NCI-H146 treated with DMSO at 0.1 percent for 48 hours (cell line): ENCODE results near the gene ADO.
A peak's percentile ranks its signal among the peaks of the same experiment; 100 is the strongest.

Experiments
- DNase-seq: peaks from one replicate; lab custom pipeline; 2025; ENCODE audit not compliant: unreplicated experiment; lab: John Stamatoyannopoulos, UW

Gene ADO

GRCh38 chr10:62792261-62792660 is 12.3 kb upstream of the ADO start:
- DNase-seq: no peak

DNA sequence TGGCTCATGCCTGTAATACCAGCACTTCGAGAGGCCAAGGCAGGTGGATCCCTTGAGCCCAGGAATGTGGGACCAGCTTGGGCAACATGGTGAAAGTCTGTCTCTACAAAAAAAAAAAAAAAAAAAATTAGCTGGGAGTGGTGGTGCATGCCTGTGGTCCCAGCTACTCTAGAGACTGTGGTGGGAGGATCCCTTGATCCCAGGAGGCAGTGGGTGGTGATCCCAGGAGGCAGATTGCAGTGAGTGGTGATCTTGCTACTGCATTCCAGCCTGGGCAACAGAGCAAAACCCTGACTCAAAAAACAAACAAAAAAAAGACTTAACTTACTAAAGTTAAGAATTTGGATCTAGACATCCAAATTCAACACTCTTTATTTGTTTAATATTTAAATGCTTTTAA is 10.2 kb upstream of the ADO start:
- no peak for DNase-seq

DNA sequence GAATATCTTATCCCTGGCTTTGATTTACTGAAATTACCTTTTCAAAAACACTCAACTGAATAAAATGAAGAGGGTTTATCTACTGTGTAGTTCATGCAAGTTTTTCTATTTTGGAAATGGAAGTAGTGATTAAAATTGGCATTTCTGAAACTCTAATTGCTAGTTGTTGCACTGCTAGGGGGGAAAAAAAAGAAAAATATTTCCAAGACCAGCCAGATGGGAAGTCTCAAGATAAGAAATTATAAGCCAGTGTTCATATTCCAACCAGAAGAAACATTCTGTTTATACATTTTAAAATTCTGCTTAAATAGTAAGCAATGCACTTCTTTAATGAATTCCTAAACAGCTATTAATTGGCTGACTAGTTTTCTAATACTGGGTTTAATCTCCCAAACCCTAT is 9.4 kb upstream of the ADO start:
- no peak for DNase-seq

- no peak for DNase-seq
These were observed 8.8 kb upstream of the ADO start for GRCh38 chr10:62795762-62796161.

GRCh38 chr10:62796896-62797295 is 7.6 kb upstream of the ADO start:
- DNase-seq: no peak

GRCh38 chr10:62801871-62802270 is 2.6 kb upstream of the ADO start:
- DNase-seq: no peak

- DNase-seq: no peak
These were observed 680 bp upstream of the ADO start for GRCh38 chr10:62803724-62804355.

DNA sequence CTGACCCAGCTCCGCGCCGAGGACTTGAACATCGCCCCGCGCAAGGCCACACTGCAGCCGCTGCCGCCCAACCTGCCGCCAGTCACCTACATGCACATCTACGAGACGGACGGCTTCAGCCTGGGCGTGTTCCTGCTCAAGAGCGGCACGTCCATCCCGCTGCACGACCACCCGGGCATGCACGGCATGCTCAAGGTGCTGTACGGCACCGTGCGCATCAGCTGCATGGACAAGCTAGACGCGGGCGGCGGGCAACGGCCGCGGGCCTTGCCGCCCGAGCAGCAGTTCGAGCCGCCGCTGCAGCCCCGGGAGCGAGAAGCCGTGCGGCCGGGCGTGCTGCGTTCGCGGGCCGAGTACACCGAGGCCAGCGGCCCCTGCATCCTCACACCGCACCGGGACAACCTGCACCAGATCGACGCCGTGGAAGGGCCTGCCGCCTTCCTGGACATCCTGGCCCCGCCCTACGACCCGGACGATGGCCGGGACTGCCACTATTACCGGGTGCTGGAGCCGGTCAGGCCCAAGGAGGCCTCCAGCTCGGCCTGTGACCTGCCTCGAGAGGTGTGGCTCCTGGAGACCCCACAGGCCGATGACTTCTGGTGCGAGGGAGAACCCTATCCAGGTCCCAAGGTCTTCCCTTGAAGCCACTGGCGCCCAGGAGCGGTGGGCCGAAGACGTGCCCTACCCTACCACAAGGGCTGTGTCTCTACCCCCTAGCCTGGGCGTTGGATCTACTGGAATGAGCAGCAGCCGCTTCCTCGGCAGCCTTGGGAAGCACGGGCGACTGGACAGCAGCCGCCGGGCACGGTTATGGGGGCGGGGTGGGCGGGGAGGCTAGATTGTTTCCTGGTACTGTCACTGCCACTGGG is 945 bp downstream of the ADO start:
- DNase-seq: peak; percentile 39

DNA sequence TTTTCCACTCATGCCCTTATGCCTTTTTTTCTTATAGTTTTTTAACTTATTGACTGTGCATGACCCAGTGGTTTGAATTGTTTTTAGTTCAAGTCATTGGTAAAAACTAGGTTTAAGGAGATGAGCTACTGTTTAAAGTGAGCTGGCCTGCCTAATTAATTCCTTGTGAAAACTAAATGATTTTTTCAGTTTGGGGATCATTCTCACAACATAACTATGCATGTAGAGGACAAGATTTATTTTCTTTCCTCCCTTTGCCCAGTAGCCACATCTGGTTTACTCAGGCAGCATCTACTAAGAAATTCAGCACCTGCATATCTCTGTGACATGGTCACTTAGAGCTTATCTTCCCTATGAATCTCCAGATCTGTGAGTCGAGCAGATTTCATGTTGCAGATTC is 1.7 kb downstream of the ADO start:
- no peak for DNase-seq

DNA sequence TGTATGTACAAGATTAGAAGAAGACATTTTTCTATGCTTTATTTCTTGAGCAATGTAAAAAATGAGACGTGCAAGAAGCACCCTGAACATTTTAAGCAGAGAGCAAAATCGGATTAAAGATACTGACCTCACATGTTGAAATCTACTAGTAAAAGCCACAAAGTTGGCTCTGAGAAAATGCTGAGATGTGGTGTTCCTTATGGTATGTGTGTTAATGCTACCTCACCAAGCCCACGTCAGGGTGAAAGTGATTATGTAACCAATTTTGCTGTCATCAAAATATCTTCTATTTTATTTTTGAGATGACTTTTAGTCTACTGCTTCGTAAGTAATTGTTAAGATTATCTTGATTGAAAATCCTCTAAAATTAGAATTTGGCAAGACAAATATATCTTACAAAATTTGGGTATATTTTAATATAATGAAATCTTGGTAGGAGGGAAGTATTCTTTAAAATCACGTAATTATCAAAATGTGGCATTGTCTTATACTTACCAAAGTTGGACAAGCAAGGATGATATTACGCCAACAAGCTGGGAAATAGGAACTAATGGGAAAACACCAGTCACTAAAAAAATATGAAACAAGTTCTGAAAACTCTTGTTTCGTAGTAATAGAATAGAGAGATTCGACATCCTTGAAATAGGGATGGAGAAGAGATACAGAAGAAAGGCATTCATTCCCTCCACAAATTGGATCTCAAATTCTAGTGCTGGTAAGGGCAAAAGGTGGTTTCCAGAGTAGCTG is 5.8 kb downstream of the ADO start:
- DNase-seq: no peak

- no peak for DNase-seq
These were observed 6.8 kb downstream of the ADO start for GRCh38 chr10:62811159-62811875.

GRCh38 chr10:62812672-62813439 is 8.3 kb downstream of the ADO start:
- DNase-seq: no peak

DNA sequence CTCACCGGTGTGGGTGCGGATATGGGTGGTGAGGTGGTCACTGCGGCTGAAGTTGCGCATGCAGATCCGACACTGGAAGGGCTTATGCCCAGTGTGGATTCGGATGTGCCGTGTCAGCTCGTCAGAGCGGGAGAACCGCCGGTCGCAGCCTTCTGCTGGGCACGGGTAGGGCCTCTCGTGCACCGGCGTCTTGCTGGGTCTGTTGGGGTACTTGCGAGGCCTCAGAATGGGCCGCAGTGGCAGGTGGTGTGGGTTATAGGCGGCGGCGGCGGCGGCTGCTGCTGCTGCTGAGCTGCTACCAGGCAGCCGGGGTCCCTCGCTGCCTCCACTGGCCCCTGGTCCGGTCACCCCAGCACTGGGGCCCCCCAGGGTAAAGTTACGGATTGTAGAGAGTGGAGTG is 8.9 kb downstream of the ADO start:
- DNase-seq: no peak

DNA sequence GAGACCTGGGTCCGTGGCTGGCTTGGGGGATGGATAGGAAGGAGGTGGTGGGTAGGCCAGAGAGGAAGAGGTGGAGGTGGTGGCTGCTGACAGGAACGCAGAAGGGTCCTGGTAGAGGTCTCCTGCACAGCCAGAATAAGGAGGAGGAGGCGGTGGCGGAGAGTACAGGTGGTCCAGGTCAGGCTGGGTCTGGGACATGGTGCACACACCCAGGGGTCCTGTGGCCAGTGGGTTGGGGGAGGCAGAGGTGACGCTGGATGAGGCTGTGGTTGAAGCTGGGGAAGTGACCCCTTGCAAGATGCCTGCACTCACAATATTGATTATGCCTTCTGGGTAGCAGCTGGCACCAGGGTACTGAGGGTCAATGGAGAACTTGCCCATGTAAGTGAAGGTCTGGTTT is 9.5 kb downstream of the ADO start:
- no peak for DNase-seq

DNA sequence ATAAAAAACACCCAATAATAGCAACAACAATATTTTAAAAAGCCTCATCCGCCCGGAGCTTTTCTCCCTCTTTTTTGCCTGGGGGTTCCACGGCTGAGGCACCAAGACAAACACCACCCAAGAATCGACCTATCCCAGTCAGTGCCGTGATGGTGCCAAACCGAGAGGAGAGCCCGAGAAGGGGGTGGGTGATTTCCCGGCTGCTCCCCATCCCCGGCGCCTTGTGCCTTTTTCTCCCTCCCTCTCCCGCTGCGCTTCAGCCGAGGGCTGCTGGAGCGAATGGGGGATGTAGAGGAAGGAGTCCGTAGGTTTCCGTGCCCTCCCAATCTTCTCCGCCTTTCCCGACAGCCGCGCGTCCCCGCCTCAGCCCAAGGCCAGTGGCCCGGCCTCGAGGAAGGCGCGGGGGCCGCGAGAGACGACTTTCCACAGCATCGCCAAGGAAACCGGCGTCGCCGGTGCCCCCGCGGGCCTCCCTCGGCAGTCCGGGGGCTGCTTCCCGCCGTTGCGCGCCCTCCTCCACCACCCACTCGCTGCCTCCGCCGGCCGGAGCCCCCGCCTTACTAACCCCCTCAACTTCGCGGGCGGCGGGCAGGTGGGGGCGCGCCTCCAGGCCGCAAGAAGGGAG is 10.3 kb downstream of the ADO start:
- DNase-seq: no peak

- no peak for DNase-seq
These were observed 11.0 kb downstream of the ADO start for GRCh38 chr10:62815381-62816075.

- DNase-seq: no peak
These were observed 11.5 kb downstream of the ADO start for GRCh38 chr10:62816076-62816330.

DNA sequence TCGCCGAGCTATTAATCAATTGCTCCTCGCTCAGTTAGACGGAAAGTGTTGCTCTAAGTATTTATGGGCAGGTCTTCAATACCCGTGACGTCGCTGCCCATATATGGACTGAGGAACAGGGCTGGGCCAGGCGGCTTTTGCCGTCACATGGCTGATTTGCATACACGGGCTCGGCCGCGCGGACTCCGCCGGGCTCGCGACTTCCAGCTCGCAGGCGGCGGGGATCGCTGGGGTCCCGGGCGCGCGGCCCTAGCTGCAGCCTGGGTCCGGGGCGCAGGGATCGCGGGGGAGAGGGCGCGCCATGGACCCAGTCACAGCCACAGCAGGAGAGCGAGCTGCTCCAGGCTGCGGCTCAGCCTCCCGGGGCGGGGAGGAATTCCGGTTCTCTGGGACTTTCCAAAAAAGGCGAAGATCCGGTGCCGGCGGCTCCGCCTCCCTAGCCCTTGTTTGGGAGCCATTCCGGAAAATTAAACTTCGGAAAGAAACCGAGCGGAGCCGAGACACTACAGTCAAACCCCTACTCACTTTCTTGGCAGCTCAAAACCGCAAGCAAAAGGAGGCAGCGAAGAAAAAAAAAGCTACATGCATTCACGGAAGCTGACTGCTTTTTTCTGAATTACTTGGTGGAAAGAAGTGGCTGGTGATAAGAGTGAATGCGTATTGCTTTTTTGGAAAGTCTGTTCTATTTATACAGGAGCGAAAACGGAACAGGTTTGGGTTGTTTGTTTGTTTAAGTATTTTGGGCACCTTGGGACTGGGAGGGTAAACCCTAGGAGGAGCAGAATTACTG is 12.0 kb downstream of the ADO start, which contains the start of gene EGR2:
Gene EGR2, minus strand, starts transcription at position 36 of the 790 bp plus-strand sequence. CDS start 337 bp downstream, outside the sequence.
- peak; percentile 72 for DNase-seq
